Stimulated activated CD4-positive, alpha-beta T cell treated with anti-CD3 and anti-CD28 coated beads, Interleukin-15, amount 100 ng/mL, for 48 hours (primary cell): Measurements from ENCODE around the gene TM9SF1.

Experiments used
- DNase-seq, 2 donors: peaks; one replicate each; pipeline ENCODE4 v3.0.0-alpha.2; 2020; ENCODE audit warnings: low read depth in 2 of 2

TM9SF1 gene

DNA sequence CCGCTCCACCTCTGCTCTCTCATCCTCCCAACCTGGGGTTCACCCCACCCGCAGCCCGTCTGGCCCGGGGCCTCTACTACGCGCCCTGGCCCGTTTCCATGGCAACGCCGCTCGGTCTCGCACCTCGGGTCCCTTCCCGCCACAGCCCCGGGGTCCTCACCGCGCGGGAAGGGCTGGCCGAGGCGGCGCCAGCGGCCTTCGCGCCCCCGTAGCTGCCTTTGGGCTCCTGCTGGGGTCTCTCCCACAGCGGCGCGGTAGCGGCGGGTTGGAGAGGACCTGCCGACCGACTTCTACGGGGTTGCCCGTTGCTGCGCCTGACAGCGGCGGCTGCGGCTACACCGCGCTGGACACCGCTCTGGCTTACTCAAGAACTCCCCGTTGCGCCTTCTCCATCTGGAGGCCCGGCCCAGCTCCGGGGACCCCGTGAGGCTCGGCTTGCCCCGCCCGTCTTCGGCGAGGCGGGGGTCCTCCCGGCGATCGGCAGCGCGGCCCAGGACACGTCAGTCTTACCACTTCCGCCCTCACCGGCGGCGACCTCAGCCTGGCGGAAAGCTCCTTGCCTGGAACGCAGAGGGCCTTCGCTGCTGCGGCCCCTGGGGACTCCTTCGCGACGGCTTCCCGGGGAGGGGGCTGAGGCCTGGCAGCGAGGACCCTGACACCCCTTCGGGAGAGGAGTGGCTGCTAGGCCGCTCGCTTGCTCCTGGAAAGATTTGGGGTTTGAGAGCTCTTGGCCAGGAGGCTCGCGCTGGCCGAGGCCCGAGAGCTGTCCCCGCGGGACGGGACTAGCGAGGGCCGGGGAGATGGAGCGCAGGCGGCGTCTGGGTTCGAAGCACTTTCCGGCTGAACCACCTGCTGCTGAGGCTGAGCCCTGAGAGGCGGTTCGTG, at the start of gene TM9SF1:
Gene TM9SF1 (minus strand): TSS at position 256 of the 885 bp plus-strand sequence. CDS start 422 bp downstream, outside the sequence.
- DNase-seq: peak; percentile 80

DNA sequence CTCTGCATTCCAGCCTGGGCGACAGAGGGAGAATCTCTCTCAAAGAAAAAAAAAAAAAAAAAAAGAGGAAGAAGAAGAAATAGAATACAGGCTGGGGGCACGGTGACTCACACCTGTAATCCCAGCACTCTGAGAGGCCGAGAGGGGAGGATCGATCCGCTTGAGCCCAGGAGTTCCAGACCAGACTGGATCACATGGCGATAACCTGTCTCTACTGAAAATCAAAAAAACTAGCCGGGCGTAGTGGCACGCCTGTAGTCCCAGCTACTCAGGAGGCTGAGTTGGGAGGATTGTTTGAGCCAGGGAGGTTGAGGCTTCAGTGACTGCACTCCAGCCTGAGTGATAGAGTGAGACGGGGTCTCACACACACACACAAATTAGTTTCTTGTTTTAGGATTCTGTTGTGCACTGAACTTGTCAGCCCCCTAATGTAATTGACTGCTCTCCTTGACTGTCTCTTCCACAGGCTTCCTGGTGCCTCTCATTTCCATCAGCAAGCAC, 48.1 kb upstream of the TM9SF1 start:
- no peak for DNase-seq

- peak; percentile 90 to 95 for DNase-seq
These were observed 46.7 kb upstream of the TM9SF1 start for GRCh38 chr14:24241829-24242443.

GRCh38 chr14:24240110-24240918, 45.1 kb upstream of the TM9SF1 start:
- no peak for DNase-seq

- DNase-seq: no peak
These were observed 43.3 kb upstream of the TM9SF1 start for GRCh38 chr14:24238527-24239037.

- DNase-seq: no peak
These were observed 42.9 kb upstream of the TM9SF1 start for GRCh38 chr14:24238123-24238522.

DNA sequence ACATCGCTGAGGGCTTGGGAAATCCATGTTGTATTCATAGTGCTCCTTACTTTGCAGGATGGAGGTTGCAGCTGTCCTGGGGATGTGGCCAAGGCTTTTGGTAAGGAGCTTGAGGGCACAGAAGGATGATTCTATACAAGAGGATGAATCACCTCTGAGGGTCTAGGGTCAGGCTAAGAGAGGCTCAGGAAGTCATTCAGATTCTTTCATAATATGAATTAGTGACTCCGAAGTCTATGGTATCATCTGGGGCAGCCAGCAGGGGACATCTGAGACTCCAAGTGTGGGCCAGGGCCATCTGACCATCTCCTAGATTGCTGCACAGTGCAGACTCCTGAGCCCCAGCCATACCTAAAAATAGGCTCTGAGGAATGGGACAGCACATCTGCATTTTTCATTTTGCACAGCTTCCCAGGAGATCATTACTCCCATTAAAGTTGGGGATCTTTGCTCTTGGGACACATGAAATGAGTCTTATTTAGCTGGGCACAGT, 42.3 kb upstream of the TM9SF1 start:
- DNase-seq: no peak

DNA sequence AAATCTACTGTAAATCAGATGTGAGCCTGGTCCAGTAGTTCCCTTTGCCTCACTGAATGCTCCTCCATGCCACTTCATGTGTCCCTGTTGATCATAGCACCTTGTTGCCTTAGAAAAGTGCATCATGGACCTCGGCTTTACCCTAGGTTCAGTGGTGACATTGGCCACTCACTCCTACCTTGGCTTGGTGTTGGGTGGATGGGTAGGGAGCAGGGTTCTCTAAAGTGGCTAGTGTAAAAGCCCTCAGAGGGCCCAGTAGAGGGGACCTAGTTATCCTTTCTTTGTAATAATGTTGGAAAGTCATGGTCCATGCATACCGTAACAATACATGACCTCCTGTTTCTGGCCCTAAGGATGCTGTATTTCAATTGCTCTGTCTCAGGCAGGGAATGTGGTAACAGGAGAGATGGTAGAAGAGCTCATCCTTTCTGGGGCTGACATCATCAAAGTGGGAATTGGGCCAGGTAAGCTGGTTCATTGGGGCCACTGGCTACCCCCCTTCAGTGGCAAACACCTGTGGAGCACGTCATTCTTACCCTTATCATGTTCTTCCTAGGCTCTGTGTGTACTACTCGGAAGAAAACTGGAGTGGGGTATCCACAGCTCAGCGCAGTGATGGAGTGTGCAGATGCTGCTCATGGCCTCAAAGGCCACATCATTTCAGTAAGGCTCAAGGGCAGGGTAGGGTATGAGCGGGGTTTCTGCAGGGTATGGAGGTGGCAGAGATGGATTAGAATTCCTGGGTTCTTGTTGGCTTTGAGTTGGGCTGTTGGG, 41.6 kb upstream of the TM9SF1 start:
- DNase-seq: no peak

- no peak for DNase-seq
These were observed 40.8 kb upstream of the TM9SF1 start for GRCh38 chr14:24235804-24236688.

- no peak for DNase-seq
These were observed 39.1 kb upstream of the TM9SF1 start for GRCh38 chr14:24234095-24235005.

GRCh38 chr14:24233538-24233866, 38.3 kb upstream of the TM9SF1 start:
- no peak for DNase-seq

DNA sequence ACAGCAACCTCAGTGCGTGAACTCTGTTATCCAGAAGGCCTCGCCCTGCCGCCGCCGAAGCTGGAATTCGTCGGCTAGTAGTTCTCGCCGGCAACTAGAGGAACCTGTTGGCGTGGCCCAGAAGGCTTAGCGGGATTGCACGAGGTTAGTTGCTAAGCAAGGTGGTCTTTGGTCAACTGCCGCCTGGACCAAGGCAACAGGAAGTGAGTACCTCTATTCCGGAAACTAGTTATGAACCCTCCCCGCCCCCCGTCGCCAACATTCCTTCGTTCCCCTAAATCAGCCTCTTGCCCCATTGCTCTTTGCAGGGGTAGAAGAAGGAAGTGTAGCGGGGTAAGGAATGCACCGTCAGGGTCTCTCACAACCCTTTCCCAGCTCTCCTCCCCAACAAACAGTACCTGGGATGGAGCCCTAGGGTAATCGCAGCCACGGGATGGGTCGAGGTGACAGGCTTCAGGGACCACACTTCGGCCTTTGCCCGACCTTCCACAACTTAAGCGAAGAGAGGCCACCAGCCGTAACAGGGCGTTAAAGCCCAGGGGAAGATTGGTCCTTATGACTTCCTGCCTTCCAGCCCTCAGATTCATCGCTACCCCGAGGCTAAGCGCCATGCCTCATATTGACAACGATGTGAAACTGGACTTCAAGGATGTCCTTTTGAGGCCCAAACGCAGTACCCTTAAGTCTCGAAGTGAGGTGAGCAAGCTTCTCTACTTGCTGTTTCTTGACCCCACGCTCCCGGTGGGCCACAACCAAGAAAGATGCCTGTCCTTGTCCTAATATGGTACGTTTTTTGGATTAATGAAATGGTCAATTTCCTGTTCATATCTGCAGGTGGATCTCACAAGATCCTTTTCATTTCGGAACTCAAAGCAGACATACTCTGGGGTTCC, 37.6 kb upstream of the TM9SF1 start, which contains the start of gene GMPR2:
Gene GMPR2 (plus strand): TSS at position 285 of the 893 bp plus-strand sequence. CDS start 325 bp downstream, at position 610.
- no peak for DNase-seq

- DNase-seq: peak; percentile 88 to 93
These were observed 36.9 kb upstream of the TM9SF1 start, which contains the start of gene NEDD8 for GRCh38 chr14:24232121-24232644. NEDD8 (minus strand) TSS chr14:24232367; CDS start chr14:24232267, 100 bp downstream.

GRCh38 chr14:24231263-24232120, 36.3 kb upstream of the TM9SF1 start:
- DNase-seq: no peak

- no peak for DNase-seq
These were observed 33.7 kb upstream of the TM9SF1 start for GRCh38 chr14:24228902-24229301.

- DNase-seq: no peak
These were observed 31.2 kb upstream of the TM9SF1 start for GRCh38 chr14:24226473-24226872.
